Measurements from ENCODE around the gene THEM5.

The THEM5 gene

GRCh38 chr1:151823175-151823574 is 30.3 kb downstream of the THEM5 start:
- FAIRE-seq = no peak
- no peak for DNase-seq (ENCODE audit: insufficient read length, low spot score)

DNA sequence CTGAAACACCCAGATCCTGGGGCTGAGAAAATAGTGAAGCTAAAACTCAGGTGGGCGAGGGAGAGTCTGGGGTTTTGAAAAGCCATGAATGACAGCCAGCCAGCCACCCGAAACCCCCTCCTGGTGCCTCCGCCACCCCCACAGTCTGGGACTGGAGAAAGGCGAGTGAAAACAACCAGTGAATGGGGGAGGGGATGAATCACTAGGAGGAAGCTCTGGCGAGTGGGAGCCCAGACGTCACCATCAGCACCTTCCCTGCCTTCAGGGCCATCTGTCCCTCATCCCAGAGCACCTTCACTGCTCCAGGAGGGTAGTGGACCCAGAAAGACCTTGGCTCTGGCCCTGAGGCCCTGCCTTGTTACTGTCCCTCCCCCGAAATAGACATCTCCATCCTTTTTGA is 31.1 kb downstream of the THEM5 start:
- FAIRE-seq (no peak), DNase-seq (ENCODE audit: insufficient read length, low spot score) (no peak)

- FAIRE-seq (no peak), DNase-seq (ENCODE audit: insufficient read length, low spot score) (no peak)
These were observed 32.6 kb downstream of the THEM5 start for GRCh38 chr1:151820940-151821339.

DNA sequence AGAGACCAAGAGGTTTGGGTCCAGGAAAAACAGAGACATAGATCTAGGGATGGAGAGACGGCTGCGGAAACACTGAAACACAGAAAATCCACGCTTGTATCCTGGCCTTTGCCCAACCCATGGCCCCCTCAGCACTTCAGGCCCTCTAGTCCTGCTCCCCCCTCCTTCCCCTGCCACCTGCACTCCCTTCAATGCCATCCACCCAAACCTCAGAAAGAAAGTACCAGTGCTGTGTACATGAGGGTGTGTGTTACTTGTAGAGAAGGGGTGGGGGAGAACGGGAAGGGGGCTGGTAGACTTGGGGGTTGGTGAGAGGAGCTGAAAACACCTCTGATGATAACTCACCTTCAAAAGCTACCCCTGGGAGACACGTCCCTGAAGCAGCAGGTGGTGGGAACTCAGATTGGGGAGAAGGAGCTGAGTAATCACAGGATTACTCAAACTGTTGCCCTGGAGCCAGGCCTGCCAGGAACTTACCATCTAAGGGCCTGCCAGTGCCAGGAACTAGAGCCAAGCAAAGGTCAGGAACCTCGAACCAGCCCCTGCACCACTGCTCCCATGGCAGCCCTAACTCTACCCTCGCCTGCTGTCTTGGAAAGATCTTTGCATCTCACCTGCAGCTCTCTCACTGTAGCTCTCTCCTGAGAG is 33.4 kb downstream of the THEM5 start:
- no peak for FAIRE-seq
- DNase-seq (ENCODE audit: insufficient read length, low spot score) = no peak

GRCh38 chr1:151819227-151819835 is 34.2 kb downstream of the THEM5 start:
- FAIRE-seq (no peak), DNase-seq (ENCODE audit: insufficient read length, low spot score) (no peak)

DNA sequence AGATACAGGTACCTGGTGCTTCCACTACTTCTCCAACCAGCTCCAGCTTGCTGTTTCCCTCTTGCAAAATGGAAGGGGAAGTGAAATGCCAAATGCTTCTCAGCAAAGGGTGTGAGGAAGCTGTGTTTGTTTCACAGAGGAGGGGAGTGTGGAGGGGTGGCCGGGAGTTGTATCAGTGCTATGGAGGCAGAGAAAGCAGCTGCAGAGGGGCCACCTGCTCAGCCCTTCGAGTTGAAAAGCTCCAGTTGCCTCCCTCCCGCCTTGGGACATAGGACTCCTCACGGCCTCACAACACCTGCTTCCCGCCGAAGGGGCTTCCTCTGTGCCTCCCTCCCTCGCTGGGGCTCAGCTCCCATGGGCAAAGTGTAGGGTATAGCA is 36.2 kb downstream of the THEM5 start:
- FAIRE-seq = no peak
- DNase-seq (ENCODE audit: insufficient read length, low spot score) = no peak

GRCh38 chr1:151816548-151817352 is 36.8 kb downstream of the THEM5 start:
- FAIRE-seq = no peak

DNA sequence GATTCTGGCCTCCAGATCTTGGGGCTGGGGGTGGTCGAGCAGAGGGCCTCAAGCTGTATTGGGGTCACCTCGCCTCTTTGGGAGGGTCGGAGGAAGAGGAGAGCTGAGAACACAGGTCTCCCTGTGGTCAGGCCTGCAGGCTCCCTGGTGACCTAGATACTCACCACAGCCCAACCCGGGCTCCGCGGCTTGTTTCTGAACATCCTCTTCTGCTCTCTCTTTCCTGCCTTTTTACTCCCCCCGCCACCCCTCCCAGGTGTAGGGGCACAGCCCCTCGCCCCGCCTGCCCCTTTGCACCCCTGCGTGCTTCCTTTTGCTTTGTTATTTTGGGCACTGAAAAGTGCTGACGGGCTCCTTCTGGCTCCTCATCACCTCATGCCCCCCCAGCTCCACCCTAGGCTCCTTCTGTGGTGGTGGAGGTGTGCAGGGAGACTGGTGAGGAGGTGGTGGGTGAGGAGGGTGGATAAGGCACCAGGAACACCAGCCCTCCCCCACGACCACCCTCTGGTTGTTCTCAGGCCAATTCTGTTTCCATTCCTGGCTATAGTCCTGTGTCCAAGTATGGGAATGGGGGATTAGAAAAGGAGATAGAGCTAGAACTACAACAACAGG is 37.7 kb downstream of the THEM5 start:
- FAIRE-seq (no peak), DNase-seq (ENCODE audit: insufficient read length, low spot score) (no peak)

More at GRCh38 chr1:151816548-151817352, 36.8 kb downstream of the THEM5 start:
- DNase-seq (ENCODE audit: insufficient read length, low spot score) = no peak

DNA sequence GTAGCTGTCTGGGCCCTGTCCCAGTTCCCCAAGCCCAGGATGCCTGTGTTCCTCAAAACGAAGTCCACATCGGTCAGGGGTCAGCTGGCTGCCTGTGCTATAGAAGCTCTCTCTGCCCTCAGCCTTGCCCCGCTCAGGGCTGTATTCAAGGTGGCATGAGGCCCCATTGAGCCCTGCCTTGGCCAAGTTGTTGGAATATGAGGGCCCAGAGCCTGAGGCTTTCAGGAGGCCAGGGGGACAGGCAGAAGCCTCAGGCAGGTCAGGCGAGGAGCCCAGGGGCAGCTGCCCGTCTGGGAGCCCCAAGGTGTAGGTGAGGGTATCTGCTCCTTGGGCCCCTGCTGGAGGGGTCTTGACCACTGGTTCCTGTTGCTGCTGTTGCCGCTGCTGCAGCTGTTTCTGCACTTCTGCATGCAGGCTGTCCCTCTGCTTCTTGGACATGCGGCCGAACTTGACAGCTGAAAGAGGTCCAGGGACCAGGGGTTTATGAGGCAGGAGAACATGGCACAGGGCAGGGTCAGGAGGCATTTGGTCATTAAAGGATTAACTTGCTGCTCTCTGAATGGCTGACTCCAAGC is 38.5 kb downstream of the THEM5 start:
- FAIRE-seq = no peak

GRCh38 chr1:151814426-151814825 is 39.1 kb downstream of the THEM5 start:
- DNase-seq (ENCODE audit: insufficient read length, low spot score) = no peak
- no peak for FAIRE-seq

More for the DNA sequence above, 38.5 kb downstream of the THEM5 start:
- no peak for DNase-seq (ENCODE audit: insufficient read length, low spot score)

DNA sequence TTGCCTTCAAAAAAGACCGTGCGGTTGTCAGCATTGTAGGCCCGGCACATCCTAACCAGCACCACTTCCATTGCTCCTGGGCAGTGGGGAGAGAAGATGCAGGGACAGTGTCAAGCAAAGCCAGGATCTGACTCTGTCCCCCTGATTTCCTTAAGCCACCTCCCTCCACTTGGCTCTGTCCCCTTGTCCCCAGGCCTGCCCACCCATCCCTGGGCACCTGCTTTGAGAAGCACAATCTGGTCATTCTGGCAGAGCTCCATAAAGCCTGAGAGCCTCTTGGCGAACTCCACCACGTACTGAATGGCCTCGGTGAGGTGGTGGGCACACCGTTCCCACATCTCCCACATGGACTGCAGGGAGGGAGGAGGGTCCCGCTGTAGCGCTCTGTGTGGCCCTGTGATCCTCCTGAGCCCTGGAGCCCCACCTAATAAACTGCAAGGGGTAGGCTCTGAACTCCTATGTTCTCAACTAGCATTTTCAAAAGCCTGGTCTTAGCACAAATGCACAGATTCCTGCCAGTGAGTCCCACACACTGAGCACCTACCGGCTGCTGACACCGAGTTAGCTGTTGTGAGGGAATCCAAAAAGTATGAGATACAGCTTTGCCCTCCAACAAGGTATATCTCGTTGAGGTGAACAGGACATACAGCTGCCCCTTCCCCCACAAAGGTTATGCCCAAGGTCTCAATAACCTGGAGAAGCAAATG is 40.1 kb downstream of the THEM5 start:
- DNase-seq (ENCODE audit: insufficient read length, low spot score) (no peak), FAIRE-seq (no peak)

- DNase-seq (ENCODE audit: insufficient read length, low spot score) = no peak
- no peak for FAIRE-seq
These were observed 42.3 kb downstream of the THEM5 start for GRCh38 chr1:151811181-151811580.

DNA sequence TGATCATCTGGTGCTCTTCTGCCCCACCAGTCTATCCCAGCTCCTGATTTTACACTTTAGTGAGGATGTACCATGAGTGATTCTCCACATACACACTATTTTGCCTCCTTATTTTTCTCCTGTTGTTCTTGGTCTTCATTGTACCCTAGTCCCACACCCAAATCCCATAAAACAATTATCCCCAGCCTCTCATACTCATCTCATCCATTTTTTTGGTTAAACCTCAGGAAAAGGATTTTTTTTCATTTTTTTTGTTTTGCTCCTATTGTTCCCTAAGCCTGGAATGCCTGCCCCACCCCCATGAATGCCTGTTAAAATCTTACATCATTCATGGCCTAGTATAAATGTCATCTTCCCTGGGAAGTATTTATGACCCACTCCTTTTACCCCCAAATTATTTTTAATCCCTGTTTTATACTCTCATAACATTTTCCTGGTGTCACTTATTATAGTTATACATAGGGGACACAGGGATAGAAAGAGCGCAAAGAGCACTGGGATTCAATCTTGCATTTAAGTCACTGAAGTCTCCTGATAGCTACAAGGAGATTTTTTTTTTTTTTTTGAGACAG is 43.4 kb downstream of the THEM5 start:
- DNase-seq (ENCODE audit: insufficient read length, low spot score) (no peak), FAIRE-seq (no peak)

DNA sequence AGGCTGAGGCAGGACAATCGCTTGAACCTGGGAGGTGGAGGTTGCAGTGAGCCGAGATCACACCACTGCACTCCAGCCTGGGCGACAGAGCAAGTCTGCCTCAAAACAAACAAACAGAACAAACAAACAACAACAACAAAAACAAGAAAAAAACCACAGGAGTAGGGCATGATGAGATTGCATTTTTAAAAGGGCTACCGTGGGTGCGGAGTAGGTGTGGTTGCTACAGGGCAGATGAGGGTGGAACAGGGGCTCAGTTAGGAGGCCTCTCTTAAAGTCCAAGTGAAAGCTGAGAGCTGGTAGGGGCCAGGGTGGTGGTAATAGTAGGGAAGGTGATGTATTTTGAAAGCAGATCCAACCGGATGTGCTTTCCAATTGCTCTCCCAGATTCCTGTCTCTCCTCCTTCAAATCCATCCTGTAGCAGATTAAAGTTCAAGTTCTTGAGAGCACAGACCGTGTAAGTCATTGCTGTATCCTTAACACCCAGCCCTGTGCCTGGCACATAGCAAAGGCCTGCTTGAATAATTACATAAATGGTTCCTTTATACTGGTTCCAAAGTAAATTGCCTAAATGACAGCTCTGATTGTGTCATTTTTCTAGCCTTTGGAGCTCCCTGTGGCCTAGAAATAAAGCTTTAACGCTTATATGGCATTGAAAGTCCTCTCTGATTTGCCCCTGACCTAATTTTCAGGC is 44.1 kb downstream of the THEM5 start:
- no peak for FAIRE-seq
- no peak for DNase-seq (ENCODE audit: insufficient read length, low spot score)

- FAIRE-seq (no peak), DNase-seq (ENCODE audit: insufficient read length, low spot score) (no peak)
These were observed 45.7 kb downstream of the THEM5 start for GRCh38 chr1:151807766-151808165.

GRCh38 chr1:151807131-151807530 is 46.4 kb downstream of the THEM5 start:
- no peak for DNase-seq (ENCODE audit: insufficient read length, low spot score)
- FAIRE-seq = no peak

- FAIRE-seq (no peak), DNase-seq (ENCODE audit: insufficient read length, low spot score) (no peak)
These were observed 47.3 kb downstream of the THEM5 start for GRCh38 chr1:151806170-151806569.

DNA sequence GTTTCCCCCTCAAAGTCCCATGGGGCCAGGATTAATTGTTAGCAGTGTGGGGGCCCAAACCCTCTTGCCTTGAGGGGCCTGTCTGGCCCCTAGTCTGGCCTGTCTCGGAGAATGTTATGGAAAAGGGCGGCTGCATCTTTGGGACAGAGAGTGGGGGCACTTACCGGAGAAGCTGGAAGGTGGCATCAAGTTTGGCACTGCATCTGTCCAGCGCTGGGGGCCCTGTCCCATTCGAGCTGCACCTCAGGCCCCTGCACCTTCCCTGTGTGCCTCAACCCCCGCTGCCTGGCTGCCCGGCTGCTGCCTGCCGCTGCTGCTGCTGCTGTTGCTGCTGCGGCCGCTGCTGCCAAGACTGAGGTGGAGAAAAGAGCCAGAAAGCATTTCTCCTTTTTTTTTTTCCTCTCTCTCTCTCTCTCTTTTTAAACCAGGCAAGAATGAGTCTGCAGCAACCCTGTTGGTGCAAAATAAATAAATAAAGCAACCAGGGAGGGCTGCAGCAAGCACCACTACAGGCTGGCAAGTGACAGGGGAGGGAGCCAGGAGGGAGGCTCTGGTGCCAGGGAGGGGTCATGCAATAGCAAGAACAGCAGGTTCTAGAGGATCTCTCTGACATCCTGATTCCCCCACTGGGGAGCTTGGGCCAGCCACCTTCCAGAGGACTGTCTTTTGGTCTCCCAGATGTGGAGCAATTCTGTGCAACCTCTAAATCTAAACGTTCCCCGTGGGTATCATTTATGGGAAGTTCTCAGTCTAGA is 48.3 kb downstream of the THEM5 start, which contains the start of gene LINGO4:
Gene LINGO4 (minus strand): TSS at position 354 of the 755 bp plus-strand sequence. CDS start 2,715 bp downstream, outside the sequence.
- DNase-seq (ENCODE audit: insufficient read length, low spot score) (no peak), FAIRE-seq (no peak)

DNA sequence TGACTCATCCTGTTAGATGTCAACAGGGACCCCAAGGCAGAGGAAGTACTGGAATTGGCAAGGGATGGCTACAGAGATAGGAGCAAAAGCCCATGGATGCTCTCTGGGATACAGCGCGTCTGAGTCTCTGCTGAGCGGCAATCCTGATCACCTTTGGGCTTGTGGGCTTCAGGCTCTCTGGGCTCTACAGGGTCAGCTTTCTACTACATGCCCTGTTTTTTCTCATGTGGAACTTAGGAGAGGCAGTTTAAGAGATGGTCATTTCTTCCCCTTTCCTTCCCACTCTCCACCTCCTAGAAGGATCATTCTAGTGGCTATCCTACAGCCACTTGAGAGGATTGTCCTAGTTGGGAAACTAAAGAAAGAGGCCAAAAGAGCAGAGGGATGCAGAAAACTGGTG is 49.6 kb downstream of the THEM5 start:
- no peak for FAIRE-seq
- DNase-seq (ENCODE audit: insufficient read length, low spot score) = no peak
